ENCODE data around the gene RPL11. TPM values are rescaled to one million over a fixed set of nuclear protein-coding genes. Genes with fewer than 3 reads are reported as not detected.

RPL11 gene
- total RNA-seq, 1 experiment from 2014 or later, result 865 TPM

GRCh38 chr1:23667411-23667810 is 24.2 kb upstream of the RPL11 start:
- ChIA-PET CTCF (interaction anchor here (0.9 kb wide), 1 partner anchor 114 kb away, joined by 7 read pairs; no protein-coding TSS in a partner anchor), POLR2A (interaction anchor here (0.6 kb wide), 1 partner anchor 26 kb away, joined by 11 read pairs; no protein-coding TSS in a partner anchor)
- no TSS peak for BruUV-seq (replicated peaks)
- TF ChIP-seq TCF7L2 (IDR thresholded peaks at IDR 0.05; ENCODE audit: low read depth, low read length), result no peak
- in situ Hi-C loops (cut with HindIII; ENCODE audit: low pct_unique_long_range_greater_than_20kb, low sequenced_read_pairs) (no loop called here), intact Hi-C loops (cut with micrococcal nuclease; ENCODE audit: unreplicated experiment) (no loop called here)
- H3K27me3 ChIP-seq (ENCODE audit: control insufficient read depth, insufficient read depth, low read length), result no peaks in the 10 kb centered on the region
- H3K9me3 ChIP-seq (ENCODE audit: control insufficient read depth, insufficient read depth, low read depth, low read length), result no peaks in the 10 kb centered on the region
- H3K4me3 ChIP-seq (ENCODE audit: low read depth in 2 of 2, low read length in 2 of 2), result no peak overlapping the region
- H3K4me1 ChIP-seq (ENCODE audit: control insufficient read depth, insufficient read depth, low read length), result no peaks in the 10 kb centered on the region
- ATAC-seq (no peak), DNase-seq (ENCODE audit: low read depth, low spot score) (no peak)
- no peaks in the 10 kb centered on the region for H3K36me3 ChIP-seq (ENCODE audit: control insufficient read depth, insufficient read depth, low read length)
- no peak overlapping the region for H3K27ac ChIP-seq (ENCODE audit: low read length)

- no peaks in the 10 kb centered on the region for H3K36me3 ChIP-seq (ENCODE audit: control insufficient read depth, insufficient read depth, low read length)
- POLR2A ChIA-PET, result interaction anchor here (0.6 kb wide), 1 partner anchor 521 kb away, joined by 5 read pairs; no protein-coding TSS in a partner anchor
- intact Hi-C loops (cut with micrococcal nuclease; ENCODE audit: unreplicated experiment), result no loop called here
- no peak overlapping the region for H3K27ac ChIP-seq (ENCODE audit: low read length)
- BruUV-seq (replicated peaks), result no TSS peak
- no peak overlapping the region for H3K4me3 ChIP-seq (ENCODE audit: low read depth in 2 of 2, low read length in 2 of 2)
- ATAC-seq, result peak; percentile 38; the same call in 1 of the 2 replicates
- no peak for DNase-seq (ENCODE audit: low read depth, low spot score)
- H3K9me3 ChIP-seq (ENCODE audit: control insufficient read depth, insufficient read depth, low read depth, low read length), result no peaks in the 10 kb centered on the region
- H3K4me1 ChIP-seq (ENCODE audit: control insufficient read depth, insufficient read depth, low read length), result no peaks in the 10 kb centered on the region
- 0 out of 2 replicates have a peak, but pooled peaks cover 2% of the 10 kb centered on the region for H3K27me3 ChIP-seq (ENCODE audit: control insufficient read depth, insufficient read depth, low read length)
- TF ChIP-seq POLR2AphosphoS5 (IDR thresholded peaks at IDR 0.05; ENCODE audit: low read depth, low read length), result no peak
- TF ChIP-seq SIN3A (IDR thresholded peaks at IDR 0.05; ENCODE audit: borderline replicate concordance, insufficient read depth, low read depth, low read length), result no peak
- TF ChIP-seq, protein P1, sequence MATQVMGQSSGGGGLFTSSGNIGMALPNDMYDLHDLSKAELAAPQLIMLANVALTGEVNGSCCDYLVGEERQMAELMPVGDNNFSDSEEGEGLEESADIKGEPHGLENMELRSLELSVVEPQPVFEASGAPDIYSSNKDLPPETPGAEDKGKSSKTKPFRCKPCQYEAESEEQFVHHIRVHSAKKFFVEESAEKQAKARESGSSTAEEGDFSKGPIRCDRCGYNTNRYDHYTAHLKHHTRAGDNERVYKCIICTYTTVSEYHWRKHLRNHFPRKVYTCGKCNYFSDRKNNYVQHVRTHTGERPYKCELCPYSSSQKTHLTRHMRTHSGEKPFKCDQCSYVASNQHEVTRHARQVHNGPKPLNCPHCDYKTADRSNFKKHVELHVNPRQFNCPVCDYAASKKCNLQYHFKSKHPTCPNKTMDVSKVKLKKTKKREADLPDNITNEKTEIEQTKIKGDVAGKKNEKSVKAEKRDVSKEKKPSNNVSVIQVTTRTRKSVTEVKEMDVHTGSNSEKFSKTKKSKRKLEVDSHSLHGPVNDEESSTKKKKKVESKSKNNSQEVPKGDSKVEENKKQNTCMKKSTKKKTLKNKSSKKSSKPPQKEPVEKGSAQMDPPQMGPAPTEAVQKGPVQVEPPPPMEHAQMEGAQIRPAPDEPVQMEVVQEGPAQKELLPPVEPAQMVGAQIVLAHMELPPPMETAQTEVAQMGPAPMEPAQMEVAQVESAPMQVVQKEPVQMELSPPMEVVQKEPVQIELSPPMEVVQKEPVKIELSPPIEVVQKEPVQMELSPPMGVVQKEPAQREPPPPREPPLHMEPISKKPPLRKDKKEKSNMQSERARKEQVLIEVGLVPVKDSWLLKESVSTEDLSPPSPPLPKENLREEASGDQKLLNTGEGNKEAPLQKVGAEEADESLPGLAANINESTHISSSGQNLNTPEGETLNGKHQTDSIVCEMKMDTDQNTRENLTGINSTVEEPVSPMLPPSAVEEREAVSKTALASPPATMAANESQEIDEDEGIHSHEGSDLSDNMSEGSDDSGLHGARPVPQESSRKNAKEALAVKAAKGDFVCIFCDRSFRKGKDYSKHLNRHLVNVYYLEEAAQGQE (IDR thresholded peaks at IDR 0.05; ENCODE audit: insufficient read depth in 1 of 2, low read depth in 2 of 2, low read length in 1 of 2), result no peak
- TF ChIP-seq TCF7L2 (IDR thresholded peaks at IDR 0.05; ENCODE audit: low read depth, low read length), result no peak
- CTCF ChIA-PET, result no interaction called here
- in situ Hi-C loops (cut with HindIII; ENCODE audit: low pct_unique_long_range_greater_than_20kb, low sequenced_read_pairs), result no loop called here
Measured at GRCh38 chr1:23670709-23671108, 20.9 kb upstream of the RPL11 start.

GRCh38 chr1:23673086-23673813 is 18.4 kb upstream of the RPL11 start:
- H3K4me1 ChIP-seq (ENCODE audit: control insufficient read depth, insufficient read depth, low read length), result no peaks in the 10 kb centered on the region
- TF ChIP-seq CTCF (IDR thresholded peaks at IDR 0.05), result no peak
- TF ChIP-seq POLR2AphosphoS5 (IDR thresholded peaks at IDR 0.05; ENCODE audit: low read depth, low read length), result no peak
- TF ChIP-seq, protein P1 (IDR thresholded peaks at IDR 0.05; ENCODE audit: insufficient read depth in 1 of 2, low read depth in 2 of 2, low read length in 1 of 2), result peak; percentile 93 to 95
- no peak for TF ChIP-seq SIN3A (IDR thresholded peaks at IDR 0.05; ENCODE audit: borderline replicate concordance, insufficient read depth, low read depth, low read length)
- no peak for TF ChIP-seq TCF7L2 (IDR thresholded peaks at IDR 0.05; ENCODE audit: low read depth, low read length)
- no peak for DNase-seq (ENCODE audit: low read depth, low spot score)
- H3K27me3 ChIP-seq (ENCODE audit: control insufficient read depth, insufficient read depth, low read length), result 0 out of 2 replicates have a peak, but pooled peaks cover 2% of the 10 kb centered on the region
- no peaks in the 10 kb centered on the region for H3K36me3 ChIP-seq (ENCODE audit: control insufficient read depth, insufficient read depth, low read length)
- no peak overlapping the region for H3K27ac ChIP-seq (ENCODE audit: low read length)
- ChIA-PET POLR2A (interaction anchor here (0.6 kb wide), 1 partner anchor 1102 kb away, joined by 16 read pairs; no protein-coding TSS in a partner anchor), CTCF (no interaction called here)
- no TSS peak for BruUV-seq (replicated peaks)
- H3K4me3 ChIP-seq (ENCODE audit: low read depth in 2 of 2, low read length in 2 of 2), result no peak overlapping the region
- in situ Hi-C loops (cut with HindIII; ENCODE audit: low pct_unique_long_range_greater_than_20kb, low sequenced_read_pairs) (no loop called here), intact Hi-C loops (cut with micrococcal nuclease; ENCODE audit: unreplicated experiment) (no loop called here)
- no peaks in the 10 kb centered on the region for H3K9me3 ChIP-seq (ENCODE audit: control insufficient read depth, insufficient read depth, low read depth, low read length)
- ATAC-seq, result no peak
